Heart left ventricle (tissue), 13 donors: Measurements from ENCODE around the gene THBS4.

Experiments
- POLR2A ChIP-seq, 2 donors: fragments of 450-650 bp; IDR thresholded peaks; one replicate each; pipeline ENCODE4 v1.6.1; 2017; ENCODE audit warnings: antibody characterized with exemption in 2 of 2, mild to moderate bottlenecking in 2 of 2, moderate library complexity in 2 of 2
- TF ChIP-seq, protein P1 (sequence below), 12 donors: fragments of 200-600 bp; sonication (generic) in 4 of 12; IDR thresholded peaks; one replicate each; pipeline versions ENCODE4 v1.5.0 to v1.8.0; 2018 to 2022; ENCODE audit warnings: antibody characterized with exemption in 12 of 12, mild to moderate bottlenecking in 5 of 12
- donor health status: ischemic (EF 13 %, LVEDD 7.1; RV severe dilation, severe dysfunction).
- donor health status: DM: no; HTN: yes; CAD: no.
- donor health status: DM: no; HTN: no; CAD: no.
- donor health status: ischemic (EF 25% LVEDD 6.9; RV normal size, moderate dysfunction).
- donor health status: ischemic (EF 25% LVEDD 5.7; RV mildly dilated, moderate dysfunction).
- donor health status: ischemic (EF 35%, LVEDD 5.7; RV mildly dilated, moderate dysfunction).
- donor health status: nonischemic (EF 11% LVEDD 7.7; RV severe dilation, severe dysfunction).
- donor health status: DM: yes; HTN: yes; CAD: no.
- donor health status: PGD.
- donor health status: ischemic (EF 29% LVEDD 5.4; RV normal size, mild dysfunction).
- donor health status: nonischemic (EF 23%, LVEDD 6.1; RV moderate dilation, normal function).

DNA sequence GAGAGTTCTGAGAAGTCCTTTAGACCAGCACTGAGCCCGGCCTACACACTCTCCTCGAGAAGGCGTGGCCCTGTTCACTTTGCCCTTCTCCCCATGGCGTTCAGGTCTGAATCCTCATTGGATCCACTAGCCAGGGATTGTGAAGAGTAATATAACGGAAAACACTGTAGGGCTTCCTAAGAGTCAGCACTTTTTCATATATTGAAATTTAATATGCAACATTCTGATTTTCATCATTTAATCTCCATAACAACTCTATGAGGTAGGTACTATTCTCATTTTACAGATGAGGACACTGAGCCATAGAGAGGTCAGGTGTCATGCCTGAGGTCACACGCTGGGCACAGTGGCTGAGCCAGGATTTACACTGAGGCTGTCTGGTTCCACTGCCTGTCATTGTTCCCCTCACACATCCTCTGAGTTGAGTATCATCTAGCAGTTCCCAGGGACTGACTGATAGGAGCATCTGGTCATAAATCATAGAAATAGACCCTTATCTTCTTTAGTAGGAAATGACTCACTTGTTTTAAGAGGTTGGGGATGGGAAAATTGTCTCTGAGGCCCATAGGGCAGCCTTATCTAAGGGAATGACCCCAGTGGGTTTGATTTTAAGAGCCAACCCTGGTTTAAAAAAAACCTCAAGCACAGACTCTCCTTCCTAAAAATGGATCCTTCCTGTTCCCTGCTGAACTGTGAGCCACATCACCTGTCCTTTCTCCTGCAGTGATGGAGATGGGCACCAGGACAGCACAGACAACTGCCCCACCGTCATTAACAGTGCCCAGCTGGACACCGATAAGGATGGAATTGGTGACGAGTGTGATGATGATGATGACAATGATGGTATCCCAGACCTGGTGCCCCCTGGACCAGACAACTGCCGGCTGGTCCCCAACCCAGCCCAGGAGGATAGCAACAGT, 41.2 kb downstream of the THBS4 start:
- TF ChIP-seq POLR2A (IDR thresholded peaks at IDR 0.05), result no peak
- TF ChIP-seq, protein P1, sequence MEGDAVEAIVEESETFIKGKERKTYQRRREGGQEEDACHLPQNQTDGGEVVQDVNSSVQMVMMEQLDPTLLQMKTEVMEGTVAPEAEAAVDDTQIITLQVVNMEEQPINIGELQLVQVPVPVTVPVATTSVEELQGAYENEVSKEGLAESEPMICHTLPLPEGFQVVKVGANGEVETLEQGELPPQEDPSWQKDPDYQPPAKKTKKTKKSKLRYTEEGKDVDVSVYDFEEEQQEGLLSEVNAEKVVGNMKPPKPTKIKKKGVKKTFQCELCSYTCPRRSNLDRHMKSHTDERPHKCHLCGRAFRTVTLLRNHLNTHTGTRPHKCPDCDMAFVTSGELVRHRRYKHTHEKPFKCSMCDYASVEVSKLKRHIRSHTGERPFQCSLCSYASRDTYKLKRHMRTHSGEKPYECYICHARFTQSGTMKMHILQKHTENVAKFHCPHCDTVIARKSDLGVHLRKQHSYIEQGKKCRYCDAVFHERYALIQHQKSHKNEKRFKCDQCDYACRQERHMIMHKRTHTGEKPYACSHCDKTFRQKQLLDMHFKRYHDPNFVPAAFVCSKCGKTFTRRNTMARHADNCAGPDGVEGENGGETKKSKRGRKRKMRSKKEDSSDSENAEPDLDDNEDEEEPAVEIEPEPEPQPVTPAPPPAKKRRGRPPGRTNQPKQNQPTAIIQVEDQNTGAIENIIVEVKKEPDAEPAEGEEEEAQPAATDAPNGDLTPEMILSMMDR (IDR thresholded peaks at IDR 0.05), result no peak
